ENCODE data around the gene FBXL16.

FBXL16 gene

DNA sequence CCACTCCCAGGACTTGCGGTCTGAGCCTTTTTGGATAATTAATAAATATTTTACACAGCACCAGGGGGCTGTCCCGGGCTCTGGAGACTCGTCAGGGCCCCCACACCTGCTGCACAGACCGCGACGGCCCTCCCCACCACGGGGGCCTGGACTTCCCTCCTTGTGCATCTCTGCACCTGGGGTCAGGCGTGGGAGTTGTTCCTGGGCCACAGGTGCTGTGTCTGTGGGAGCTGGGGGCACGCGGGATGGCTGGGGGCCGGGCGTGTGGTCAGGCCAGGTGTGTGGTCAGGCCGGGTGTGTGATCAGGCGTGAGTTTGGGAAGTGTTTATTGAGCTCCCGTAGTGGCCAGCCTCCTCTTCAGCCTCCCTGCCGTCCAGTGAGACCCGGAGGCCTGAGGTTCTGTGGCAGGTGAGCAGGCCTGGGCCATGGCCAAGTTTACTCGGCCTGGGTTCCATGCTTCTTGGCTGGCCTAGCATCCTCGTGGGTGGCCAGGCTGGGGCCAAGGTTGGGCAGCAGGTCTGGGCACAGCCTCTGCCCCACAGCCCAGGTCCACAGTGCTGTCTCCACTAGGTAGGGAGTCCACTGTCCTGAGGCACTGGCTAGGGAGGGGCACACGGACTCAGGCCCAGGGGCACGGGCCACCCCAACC is 27.3 kb downstream of the FBXL16 start:
- H3K9me2 ChIP-seq (ENCODE audit: low read depth, low read length), result no peaks in the 10 kb centered on the region
- peaks cover 37% of the 10 kb centered on the region for H3K36me3 ChIP-seq (ENCODE audit: insufficient read depth, low read length)
- no peak for TF ChIP-seq EZH2 (IDR thresholded peaks at IDR 0.05; ENCODE audit: borderline replicate concordance, low read length)
- TF ChIP-seq, protein P1, sequence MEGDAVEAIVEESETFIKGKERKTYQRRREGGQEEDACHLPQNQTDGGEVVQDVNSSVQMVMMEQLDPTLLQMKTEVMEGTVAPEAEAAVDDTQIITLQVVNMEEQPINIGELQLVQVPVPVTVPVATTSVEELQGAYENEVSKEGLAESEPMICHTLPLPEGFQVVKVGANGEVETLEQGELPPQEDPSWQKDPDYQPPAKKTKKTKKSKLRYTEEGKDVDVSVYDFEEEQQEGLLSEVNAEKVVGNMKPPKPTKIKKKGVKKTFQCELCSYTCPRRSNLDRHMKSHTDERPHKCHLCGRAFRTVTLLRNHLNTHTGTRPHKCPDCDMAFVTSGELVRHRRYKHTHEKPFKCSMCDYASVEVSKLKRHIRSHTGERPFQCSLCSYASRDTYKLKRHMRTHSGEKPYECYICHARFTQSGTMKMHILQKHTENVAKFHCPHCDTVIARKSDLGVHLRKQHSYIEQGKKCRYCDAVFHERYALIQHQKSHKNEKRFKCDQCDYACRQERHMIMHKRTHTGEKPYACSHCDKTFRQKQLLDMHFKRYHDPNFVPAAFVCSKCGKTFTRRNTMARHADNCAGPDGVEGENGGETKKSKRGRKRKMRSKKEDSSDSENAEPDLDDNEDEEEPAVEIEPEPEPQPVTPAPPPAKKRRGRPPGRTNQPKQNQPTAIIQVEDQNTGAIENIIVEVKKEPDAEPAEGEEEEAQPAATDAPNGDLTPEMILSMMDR (IDR thresholded peaks at IDR 0.05; ENCODE audit: low read length), result no peak
- H3K27ac ChIP-seq (ENCODE audit: low read depth, low read length, poor library complexity, severe bottlenecking), result peak overlapping the region; percentile 27
- H3F3A ChIP-seq (ENCODE audit: insufficient read depth, low read length), result no peaks in the 10 kb centered on the region
- 0 out of 2 replicates have a peak, but pooled peaks cover 8% of the 10 kb centered on the region for H3K79me2 ChIP-seq (ENCODE audit: insufficient read depth, low read length)
- H2AFZ ChIP-seq (ENCODE audit: low read length), result no peak overlapping the region
- no peaks in the 10 kb centered on the region for H3K27me3 ChIP-seq (ENCODE audit: insufficient read depth, low read length)
- no peak overlapping the region for H3K4me3 ChIP-seq (ENCODE audit: low read depth, low read length, poor library complexity, severe bottlenecking)
- H3K9me3 ChIP-seq (ENCODE audit: low read length), result no peaks in the 10 kb centered on the region
- no peak overlapping the region for H3K9ac ChIP-seq (ENCODE audit: low read length)
- peaks cover 41% of the 10 kb centered on the region for H3K4me1 ChIP-seq (ENCODE audit: insufficient read depth, low read length, severe bottlenecking)
- no peak overlapping the region for H3K4me2 ChIP-seq (ENCODE audit: low read length)
- no peaks in the 10 kb centered on the region for H4K20me1 ChIP-seq (ENCODE audit: insufficient read depth, low read length)

DNA sequence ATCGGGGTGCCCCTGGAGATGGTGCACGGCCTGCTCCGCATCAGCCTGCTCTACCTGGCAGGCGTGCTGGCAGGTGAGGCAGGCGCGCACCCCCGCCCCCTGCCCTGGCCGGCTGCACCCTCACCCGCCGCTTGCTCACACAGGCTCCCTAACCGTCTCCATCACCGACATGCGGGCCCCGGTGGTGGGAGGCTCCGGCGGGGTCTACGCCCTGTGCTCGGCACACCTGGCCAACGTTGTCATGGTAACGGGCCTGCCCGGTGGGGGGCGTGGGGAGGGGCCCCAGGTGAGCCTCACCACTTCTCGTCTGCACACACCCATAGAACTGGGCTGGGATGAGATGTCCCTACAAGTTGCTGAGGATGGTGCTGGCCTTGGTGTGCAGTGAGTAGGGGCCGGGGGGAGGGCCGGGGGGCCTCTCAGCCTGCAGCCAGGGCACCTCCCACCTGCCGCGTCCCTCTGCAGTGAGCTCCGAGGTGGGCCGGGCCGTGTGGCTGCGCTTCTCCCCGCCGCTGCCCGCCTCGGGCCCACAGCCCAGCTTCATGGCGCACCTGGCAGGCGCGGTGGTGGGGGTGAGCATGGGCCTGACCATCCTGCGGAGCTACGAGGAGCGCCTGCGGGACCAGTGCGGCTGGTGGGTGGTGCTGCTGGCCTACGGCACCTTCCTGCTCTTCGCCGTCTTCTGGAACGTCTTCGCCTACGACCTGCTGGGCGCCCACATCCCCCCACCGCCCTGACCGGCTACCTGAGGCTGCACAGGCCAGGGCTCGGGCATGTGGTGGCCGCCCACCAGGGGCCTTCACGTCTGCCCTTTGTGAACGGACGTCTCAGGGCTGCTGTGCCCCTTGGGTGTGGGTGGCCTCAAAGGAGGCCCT is 28.0 kb downstream of the FBXL16 start:
- no peaks in the 10 kb centered on the region for H3K9me3 ChIP-seq (ENCODE audit: low read length)
- H3K27ac ChIP-seq (ENCODE audit: low read depth, low read length, poor library complexity, severe bottlenecking), result no peak overlapping the region
- H4K20me1 ChIP-seq (ENCODE audit: insufficient read depth, low read length), result no peaks in the 10 kb centered on the region
- H3K9ac ChIP-seq (ENCODE audit: low read length), result no peak overlapping the region
- 0 out of 2 replicates have a peak, but pooled peaks cover 8% of the 10 kb centered on the region for H3K79me2 ChIP-seq (ENCODE audit: insufficient read depth, low read length)
- H3K36me3 ChIP-seq (ENCODE audit: insufficient read depth, low read length), result peaks cover 37% of the 10 kb centered on the region
- no peaks in the 10 kb centered on the region for H3K27me3 ChIP-seq (ENCODE audit: insufficient read depth, low read length)
- no peak overlapping the region for H3K4me3 ChIP-seq (ENCODE audit: low read depth, low read length, poor library complexity, severe bottlenecking)
- H3K4me1 ChIP-seq (ENCODE audit: insufficient read depth, low read length, severe bottlenecking), result peaks cover 33% of the 10 kb centered on the region
- H2AFZ ChIP-seq (ENCODE audit: low read length), result no peak overlapping the region
- no peaks in the 10 kb centered on the region for H3K9me2 ChIP-seq (ENCODE audit: low read depth, low read length)
- peak overlapping the region; percentile 18; the same call in 1 of the 2 replicates for H3K4me2 ChIP-seq (ENCODE audit: low read length)
- H3F3A ChIP-seq (ENCODE audit: insufficient read depth, low read length), result no peaks in the 10 kb centered on the region
- TF ChIP-seq EZH2 (IDR thresholded peaks at IDR 0.05; ENCODE audit: borderline replicate concordance, low read length), result no peak
- TF ChIP-seq, protein P1 (IDR thresholded peaks at IDR 0.05; ENCODE audit: low read length), result no peak

DNA sequence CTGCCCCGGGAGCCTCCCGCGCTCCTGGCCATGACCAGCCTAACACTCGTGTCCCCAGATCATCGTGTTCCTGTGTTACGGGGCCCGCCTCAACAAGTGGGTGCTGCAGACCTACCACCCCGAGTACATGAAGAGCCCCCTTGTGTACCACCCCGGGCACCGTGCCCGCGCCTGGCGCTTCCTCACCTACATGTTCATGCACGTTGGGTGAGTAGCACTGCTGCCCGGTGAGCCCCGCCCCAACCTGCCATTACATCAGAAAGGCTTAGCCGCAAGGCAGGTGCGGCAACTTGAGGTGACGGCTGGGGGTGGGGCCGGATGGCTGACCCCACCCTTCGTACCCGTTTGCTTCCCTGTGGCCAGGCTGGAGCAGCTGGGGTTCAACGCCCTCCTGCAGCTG is 28.7 kb downstream of the FBXL16 start:
- Histone ChIP-seq H3K27ac (ENCODE audit: low read depth, low read length, poor library complexity, severe bottlenecking) (no peak overlapping the region), H3K9me2 (ENCODE audit: low read depth, low read length) (no peaks in the 10 kb centered on the region), H3K36me3 (ENCODE audit: insufficient read depth, low read length) (peaks cover 37% of the 10 kb centered on the region), H3K4me2 (ENCODE audit: low read length) (peak overlapping the region; percentile 18; the same call in 1 of the 2 replicates), H3K9me3 (ENCODE audit: low read length) (no peaks in the 10 kb centered on the region), H3K9ac (ENCODE audit: low read length) (no peak overlapping the region), H3F3A (ENCODE audit: insufficient read depth, low read length) (no peaks in the 10 kb centered on the region), H2AFZ (ENCODE audit: low read length) (no peak overlapping the region), H3K79me2 (ENCODE audit: insufficient read depth, low read length) (0 out of 2 replicates have a peak, but pooled peaks cover 8% of the 10 kb centered on the region), H3K4me3 (ENCODE audit: low read depth, low read length, poor library complexity, severe bottlenecking) (no peak overlapping the region), H3K27me3 (ENCODE audit: insufficient read depth, low read length) (no peaks in the 10 kb centered on the region), H3K4me1 (ENCODE audit: insufficient read depth, low read length, severe bottlenecking) (peaks cover 27% of the 10 kb centered on the region), H4K20me1 (ENCODE audit: insufficient read depth, low read length) (no peaks in the 10 kb centered on the region)
- TF ChIP-seq EZH2 (IDR thresholded peaks at IDR 0.05; ENCODE audit: borderline replicate concordance, low read length), result no peak
- TF ChIP-seq, protein P1 (IDR thresholded peaks at IDR 0.05; ENCODE audit: low read length), result no peak

All from OCI-LY1 (cell line).